Activated CD4-positive, alpha-beta T cell treated with anti-CD3 and anti-CD28 coated beads, Interleukin-2, Interleukin-4, amounts not matched to agents 100 ng/mL and 50 ng/mL, durations not matched to agents 16 hours and 8 hours (primary cell): ENCODE results near the gene CYP4A11.
"Not testable (repeated sequence)": the region's sequence is repeated elsewhere in the genome, so short reads cannot be mapped to it uniquely, and the experiment has no call there.

Experiments
- DNase-seq: peaks from one replicate; pipeline ENCODE4 v3.0.0-alpha.2; 2020; ENCODE audit warnings: low spot score

The CYP4A11 gene

DNA sequence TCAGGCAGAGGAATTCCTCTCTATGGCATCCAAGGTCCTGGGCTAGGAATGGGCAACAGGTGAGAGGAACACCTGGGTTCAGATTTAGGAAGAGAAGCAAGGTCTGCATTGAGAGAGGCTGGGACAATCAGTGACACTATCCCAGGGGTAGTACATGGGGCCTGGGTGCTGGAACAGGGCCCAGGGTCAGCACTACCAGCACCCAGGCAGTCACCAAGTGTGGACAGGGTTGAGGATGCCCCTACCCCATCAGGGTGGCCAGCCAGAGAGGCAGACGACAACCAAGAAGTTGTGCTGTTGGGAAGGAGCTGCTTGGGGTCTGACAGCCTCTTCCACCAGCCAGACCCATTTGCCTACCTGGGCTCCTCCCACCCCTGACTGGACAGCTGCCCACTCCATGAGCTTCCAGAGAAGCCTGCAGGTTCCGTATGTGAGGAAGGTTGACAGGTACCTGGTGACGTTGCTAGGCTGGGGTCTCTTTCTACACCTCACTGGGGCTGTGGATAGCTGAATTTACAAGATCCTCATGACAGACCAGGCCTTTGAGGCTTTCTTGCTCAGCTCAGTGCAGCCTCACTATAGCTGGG is 13.9 kb downstream of the CYP4A11 start:
- no peak for DNase-seq

DNA sequence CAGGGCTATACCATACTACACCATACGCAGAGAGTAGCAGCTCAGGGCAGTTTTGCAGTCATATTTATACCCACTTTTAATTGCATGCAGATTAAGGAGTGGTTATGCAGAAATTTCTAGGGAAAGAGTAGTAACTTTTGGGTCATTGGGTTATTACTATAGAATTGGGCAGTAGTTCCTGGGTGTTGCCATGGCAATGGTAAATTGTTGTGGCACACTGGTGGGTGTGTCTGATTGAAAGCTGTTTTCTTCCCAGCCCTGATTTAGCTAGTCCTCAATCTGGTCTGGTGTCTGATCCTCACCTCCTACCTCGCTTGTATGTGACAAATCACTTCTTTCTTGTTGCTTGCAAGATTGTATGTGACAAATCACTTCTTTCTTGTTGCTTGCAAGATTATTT is 30.5 kb downstream of the CYP4A11 start:
- DNase-seq, result no peak

GRCh38 chr1:46903481-46903880 is 37.8 kb downstream of the CYP4A11 start:
- DNase-seq, result no peak

GRCh38 chr1:46900401-46900800 is 40.9 kb downstream of the CYP4A11 start:
- no peak for DNase-seq

DNA sequence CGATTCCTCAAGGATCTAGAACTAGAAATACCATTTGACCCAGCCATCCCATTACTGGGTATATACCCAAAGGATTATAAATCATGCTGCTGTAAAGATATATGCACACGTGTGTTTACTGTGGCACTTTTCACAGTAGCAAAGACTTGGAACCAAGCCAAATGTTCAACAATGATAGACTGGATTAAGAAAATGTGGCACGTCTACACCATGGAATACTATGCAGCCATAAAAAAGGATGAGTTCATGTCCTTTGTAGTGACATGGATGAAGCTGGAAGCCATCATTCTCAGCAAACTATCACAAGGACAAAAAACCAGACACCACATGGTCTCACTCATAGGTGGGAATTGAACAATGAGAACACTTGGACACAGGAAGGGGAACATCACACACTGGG is 59.6 kb downstream of the CYP4A11 start:
- DNase-seq, result not testable (repeated sequence)
